Keratinocyte (primary cell): ENCODE results near the gene KHDC4. TPM values are rescaled to one million over a fixed set of nuclear protein-coding genes. Genes with fewer than 3 reads are reported as not detected.

ENCODE experiments used
- DNase-seq: peaks from one replicate; pipeline ENCODE4 v3.0.0-alpha.2; 2011; ENCODE audit warnings: low read depth, missing footprints, low spot score
- FAIRE-seq: peaks from 2 replicates; lab custom pipeline; 2011; peaks lifted over from hg19 to GRCh38; lab: Jason Lieb, UNC
- H2AFZ ChIP-seq: 2 replicates; pipeline ENCODE4 v1.6.0; 2012; ENCODE audit warnings: low read length, control low read depth, inconsistent platforms; ENCODE audit not compliant: control insufficient read depth
- H3K27ac ChIP-seq: 2 replicates; pipeline ENCODE4 v1.5.1; 2011; ENCODE audit warnings: low read length; ENCODE audit not compliant: control insufficient read depth, insufficient read depth
- H3K27me3 ChIP-seq: 3 replicates; pipeline ENCODE4 v1.6.0; 2011; ENCODE audit warnings: low read length; ENCODE audit not compliant: control insufficient read depth, insufficient read depth; ENCODE audit errors: extremely low read depth
- H3K36me3 ChIP-seq, 2 experiments: 2 replicates in 1 of 2; 3 replicates in 1 of 2; pipeline ENCODE4 v1.5.1; 2011; ENCODE audit warnings: low read length in 2 of 2, mild to moderate bottlenecking in 1 of 2; ENCODE audit not compliant: control insufficient read depth in 2 of 2, insufficient read depth in 2 of 2; ENCODE audit errors: extremely low read depth in 1 of 2
- H3K4me1 ChIP-seq: 3 replicates; pipeline ENCODE4 v1.5.1; 2011; ENCODE audit warnings: low read length; ENCODE audit not compliant: control insufficient read depth, insufficient read depth; ENCODE audit errors: extremely low read depth
- H3K4me2 ChIP-seq: 3 replicates; pipeline ENCODE4 v1.6.0; 2011; ENCODE audit warnings: low read depth, low read length; ENCODE audit not compliant: control insufficient read depth, insufficient read depth; ENCODE audit errors: extremely low read depth
- H3K4me3 ChIP-seq, 3 experiments: fragments of 200-600 bp in 1 of 3; sonication (generic) in 1 of 3; 2 replicates in 2 of 3; 3 replicates in 1 of 3; pipeline ENCODE4 v1.5.1; 2011 to 2016; ENCODE audit warnings: low read length in 3 of 3, mild to moderate bottlenecking in 3 of 3, control low read depth in 2 of 3, inconsistent platforms in 1 of 3, low read depth in 1 of 3, mixed read lengths in 1 of 3, mixed run types in 1 of 3, moderate library complexity in 1 of 3; ENCODE audit not compliant: control insufficient read depth in 2 of 3, insufficient read depth in 2 of 3; ENCODE audit errors: extremely low read depth in 1 of 3
- H3K79me2 ChIP-seq: 2 replicates; pipeline ENCODE4 v1.6.0; 2012; ENCODE audit warnings: low read length; ENCODE audit not compliant: control insufficient read depth, insufficient read depth
- H3K9ac ChIP-seq: 3 replicates; pipeline ENCODE4 v1.6.0; 2011; ENCODE audit warnings: low read length; ENCODE audit not compliant: control insufficient read depth, insufficient read depth; ENCODE audit errors: extremely low read depth
- H3K9me1 ChIP-seq: 3 replicates; pipeline ENCODE4 v1.6.0; 2011; ENCODE audit warnings: low read length; ENCODE audit not compliant: control insufficient read depth, insufficient read depth; ENCODE audit errors: extremely low read depth
- H3K9me3 ChIP-seq: 2 replicates; pipeline ENCODE4 v1.5.1; 2012; ENCODE audit warnings: low read depth, low read length; ENCODE audit not compliant: control insufficient read depth
- H4K20me1 ChIP-seq: 3 replicates; pipeline ENCODE4 v1.6.0; 2011; ENCODE audit warnings: low read length; ENCODE audit not compliant: control insufficient read depth, insufficient read depth; ENCODE audit errors: extremely low read depth
- EZH2 ChIP-seq: IDR thresholded peaks from one replicate; pipeline ENCODE4 v1.6.1; 2012; ENCODE audit warnings: inconsistent platforms, mild to moderate bottlenecking, low read length, moderate library complexity
- dilution Hi-C: fragments of 300-500 bp; cut with MboI; formaldehyde crosslinking; loops from one replicate; pipeline ENCODE4 v1.7.0; 2020; ENCODE audit warnings: low sequenced_read_pairs; ENCODE audit not compliant: extremely low pct_ligation_motif_present
- polyA plus RNA-seq, 5 experiments: library from polyadenylated mRNA; depleted of rRNA in 3 of 5; stranded (reverse) in 3 of 5; stranded (forward) in 1 of 5; unstranded in 1 of 5; fragments of >200 nt; gene quantifications; 1 replicate in 1 of 5; 2 replicates in 3 of 5; 3 replicates in 1 of 5; pipeline versions ENCODE4 v1.2.1 to v1.2.3, GENCODE V29; 2011 to 2012; ENCODE audit warnings: missing spikeins in 2 of 5, low read depth in 1 of 5, low replicate concordance in 1 of 5
- TF ChIP-seq, protein P1 (sequence below), 3 experiments: IDR thresholded peaks in 1 of 3; conservative IDR thresholded peaks in 1 of 3; optimal IDR thresholded peaks in 1 of 3; 2 replicates in 2 of 3; 3 replicates in 1 of 3; pipeline versions ENCODE3 to v1.5.1; 2011; ENCODE audit warnings: low read length in 3 of 3, mild to moderate bottlenecking in 3 of 3, moderate library complexity in 2 of 3, control low read depth in 1 of 3, inconsistent platforms in 1 of 3; ENCODE audit not compliant: insufficient read depth in 2 of 3; ENCODE audit errors: extremely low read depth in 1 of 3

KHDC4 gene
- polyA plus RNA-seq, 1 donor (not counting 4 experiments of a cell fraction or from before 2014, with no cell fraction given): 51.3 TPM

DNA sequence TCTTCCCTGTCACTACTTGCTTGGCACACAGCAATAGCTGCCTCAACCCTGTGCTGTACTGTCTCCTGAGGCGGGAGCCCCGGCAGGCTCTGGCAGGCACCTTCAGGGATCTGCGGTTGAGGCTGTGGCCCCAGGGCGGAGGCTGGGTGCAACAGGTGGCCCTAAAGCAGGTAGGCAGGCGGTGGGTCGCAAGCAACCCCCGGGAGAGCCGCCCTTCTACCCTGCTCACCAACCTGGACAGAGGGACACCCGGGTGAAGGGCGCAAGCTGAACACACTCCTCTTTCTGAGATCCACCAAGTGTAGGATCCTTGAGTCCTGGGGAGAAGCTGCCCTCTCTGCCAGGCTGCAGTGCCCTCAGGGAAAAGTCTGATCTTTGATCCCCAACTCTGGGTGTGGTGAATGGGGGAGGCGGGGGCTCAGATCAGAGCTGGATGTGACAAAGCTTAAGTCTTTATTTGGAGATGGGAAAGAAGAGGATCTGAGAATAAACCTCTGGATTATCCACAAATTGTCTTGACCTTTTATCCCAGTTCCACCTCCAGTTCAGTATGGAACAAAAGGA, 8.4 kb upstream of the KHDC4 start:
- dilution Hi-C loops: no loop called here
- no peaks in the 10 kb centered on the region for H3K27me3 ChIP-seq
- H3K36me3 ChIP-seq: peaks cover 8 to 14% of the 10 kb centered on the region in 2 experiments
- peaks cover 36% of the 10 kb centered on the region for H3K4me1 ChIP-seq
- H3K9me1 ChIP-seq: no peaks in the 10 kb centered on the region
- H3K27ac ChIP-seq: no peak overlapping the region
- H3K4me3 ChIP-seq: no peak overlapping the region
- TF ChIP-seq, protein P1, sequence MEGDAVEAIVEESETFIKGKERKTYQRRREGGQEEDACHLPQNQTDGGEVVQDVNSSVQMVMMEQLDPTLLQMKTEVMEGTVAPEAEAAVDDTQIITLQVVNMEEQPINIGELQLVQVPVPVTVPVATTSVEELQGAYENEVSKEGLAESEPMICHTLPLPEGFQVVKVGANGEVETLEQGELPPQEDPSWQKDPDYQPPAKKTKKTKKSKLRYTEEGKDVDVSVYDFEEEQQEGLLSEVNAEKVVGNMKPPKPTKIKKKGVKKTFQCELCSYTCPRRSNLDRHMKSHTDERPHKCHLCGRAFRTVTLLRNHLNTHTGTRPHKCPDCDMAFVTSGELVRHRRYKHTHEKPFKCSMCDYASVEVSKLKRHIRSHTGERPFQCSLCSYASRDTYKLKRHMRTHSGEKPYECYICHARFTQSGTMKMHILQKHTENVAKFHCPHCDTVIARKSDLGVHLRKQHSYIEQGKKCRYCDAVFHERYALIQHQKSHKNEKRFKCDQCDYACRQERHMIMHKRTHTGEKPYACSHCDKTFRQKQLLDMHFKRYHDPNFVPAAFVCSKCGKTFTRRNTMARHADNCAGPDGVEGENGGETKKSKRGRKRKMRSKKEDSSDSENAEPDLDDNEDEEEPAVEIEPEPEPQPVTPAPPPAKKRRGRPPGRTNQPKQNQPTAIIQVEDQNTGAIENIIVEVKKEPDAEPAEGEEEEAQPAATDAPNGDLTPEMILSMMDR (optimal IDR thresholded peaks at IDR 0.05 in 1 of 3, IDR thresholded peaks at IDR 0.05 in 1 of 3, conservative IDR thresholded peaks at IDR 0.05 in 1 of 3; ENCODE audit: extremely low read depth in 1 of 3, insufficient read depth in 2 of 3, low read length in 3 of 3): no peak
- H3K79me2 ChIP-seq: no peaks in the 10 kb centered on the region
- H4K20me1 ChIP-seq: no peaks in the 10 kb centered on the region
- no peak for FAIRE-seq
- H3K4me2 ChIP-seq: no peak overlapping the region
- no peak overlapping the region for H2AFZ ChIP-seq
- DNase-seq: no peak
- H3K9me3 ChIP-seq: no peaks in the 10 kb centered on the region
- H3K9ac ChIP-seq: no peak overlapping the region

DNA sequence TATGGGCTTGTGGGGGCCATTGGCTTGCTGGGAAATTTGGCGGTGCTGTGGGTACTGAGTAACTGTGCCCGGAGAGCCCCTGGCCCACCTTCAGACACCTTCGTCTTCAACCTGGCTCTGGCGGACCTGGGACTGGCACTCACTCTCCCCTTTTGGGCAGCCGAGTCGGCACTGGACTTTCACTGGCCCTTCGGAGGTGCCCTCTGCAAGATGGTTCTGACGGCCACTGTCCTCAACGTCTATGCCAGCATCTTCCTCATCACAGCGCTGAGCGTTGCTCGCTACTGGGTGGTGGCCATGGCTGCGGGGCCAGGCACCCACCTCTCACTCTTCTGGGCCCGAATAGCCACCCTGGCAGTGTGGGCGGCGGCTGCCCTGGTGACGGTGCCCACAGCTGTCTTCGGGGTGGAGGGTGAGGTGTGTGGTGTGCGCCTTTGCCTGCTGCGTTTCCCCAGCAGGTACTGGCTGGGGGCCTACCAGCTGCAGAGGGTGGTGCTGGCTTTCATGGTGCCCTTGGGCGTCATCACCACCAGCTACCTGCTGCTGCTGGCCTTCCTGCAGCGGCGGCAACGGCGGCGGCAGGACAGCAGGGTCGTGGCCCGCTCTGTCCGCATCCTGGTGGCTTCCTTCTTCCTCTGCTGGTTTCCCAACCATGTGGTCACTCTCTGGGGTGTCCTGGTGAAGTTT, 7.8 kb upstream of the KHDC4 start:
- no peak for TF ChIP-seq EZH2
- TF ChIP-seq, protein P1 (optimal IDR thresholded peaks at IDR 0.05 in 1 of 3, IDR thresholded peaks at IDR 0.05 in 1 of 3, conservative IDR thresholded peaks at IDR 0.05 in 1 of 3; ENCODE audit: extremely low read depth in 1 of 3, insufficient read depth in 2 of 3, low read length in 3 of 3): no peak
- FAIRE-seq (no peak), DNase-seq (no peak)
- H3K36me3 ChIP-seq: peaks cover 4 to 8% of the 10 kb centered on the region in 2 experiments
- dilution Hi-C loops: no loop called here
- no peak overlapping the region for H3K4me3 ChIP-seq
- H2AFZ ChIP-seq: no peak overlapping the region
- no peak overlapping the region for H3K27ac ChIP-seq
- no peaks in the 10 kb centered on the region for H3K79me2 ChIP-seq
- H4K20me1 ChIP-seq: no peaks in the 10 kb centered on the region
- H3K9me3 ChIP-seq: no peaks in the 10 kb centered on the region
- H3K9me1 ChIP-seq: no peaks in the 10 kb centered on the region
- no peak overlapping the region for H3K9ac ChIP-seq
- H3K4me1 ChIP-seq: peaks cover 36% of the 10 kb centered on the region
- no peaks in the 10 kb centered on the region for H3K27me3 ChIP-seq
- H3K4me2 ChIP-seq: peak overlapping the region; percentile 36
